ENCODE data around the gene EPHA6.
"Not testable (repeated sequence)": the region's sequence is repeated elsewhere in the genome, so short reads cannot be mapped to it uniquely, and the experiment has no call there.

EPHA6 gene

GRCh38 chr3:97470481-97470880, 656.1 kb downstream of the EPHA6 start:
- DNase-seq (ENCODE audit: low read depth), result no peak
- H3K4me3 ChIP-seq (ENCODE audit: control insufficient read depth, low read depth, low read length), result no peak overlapping the region
- TF ChIP-seq CTCF (conservative IDR thresholded peaks at IDR 0.05; ENCODE audit: control insufficient read depth, insufficient read depth, low read depth, low read length), result no peak

GRCh38 chr3:97479740-97480139, 665.3 kb downstream of the EPHA6 start:
- no peak for DNase-seq (ENCODE audit: low read depth)
- H3K4me3 ChIP-seq (ENCODE audit: control insufficient read depth, low read depth, low read length), result no peak overlapping the region
- TF ChIP-seq CTCF (conservative IDR thresholded peaks at IDR 0.05; ENCODE audit: control insufficient read depth, insufficient read depth, low read depth, low read length), result no peak

GRCh38 chr3:97480696-97481289, 666.4 kb downstream of the EPHA6 start:
- not testable (repeated sequence) for DNase-seq (ENCODE audit: low read depth); H3K4me3 ChIP-seq (ENCODE audit: control insufficient read depth, low read depth, low read length)

- DNase-seq (ENCODE audit: low read depth), result no peak
- no peak for TF ChIP-seq CTCF (conservative IDR thresholded peaks at IDR 0.05; ENCODE audit: control insufficient read depth, insufficient read depth, low read depth, low read length)
- no peak overlapping the region for H3K4me3 ChIP-seq (ENCODE audit: control insufficient read depth, low read depth, low read length)
These were observed 667.0 kb downstream of the EPHA6 start for GRCh38 chr3:97481416-97481815.

DNA sequence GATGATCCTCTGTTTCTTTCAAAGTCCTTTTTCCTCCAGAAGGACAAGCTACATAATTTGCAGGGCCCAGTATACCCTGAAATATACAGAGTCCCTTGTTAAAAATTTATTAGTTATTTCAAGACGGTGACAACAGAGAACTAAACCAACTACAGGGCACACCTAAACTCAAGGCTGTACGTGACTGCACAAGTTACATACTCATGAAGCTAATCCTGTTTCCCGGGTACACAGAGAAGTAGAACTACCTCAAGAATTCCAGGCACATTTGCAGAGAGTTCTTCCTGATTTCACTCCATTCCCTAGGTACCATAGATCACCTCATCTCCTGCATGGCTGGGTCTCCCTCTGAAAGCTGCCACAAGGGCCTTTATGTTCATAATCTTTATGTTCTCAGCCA, 670.8 kb downstream of the EPHA6 start:
- no peak overlapping the region for H3K4me3 ChIP-seq (ENCODE audit: control insufficient read depth, low read depth, low read length)
- no peak for TF ChIP-seq CTCF (conservative IDR thresholded peaks at IDR 0.05; ENCODE audit: control insufficient read depth, insufficient read depth, low read depth, low read length)
- no peak for DNase-seq (ENCODE audit: low read depth)

- no peak for DNase-seq (ENCODE audit: low read depth)
- H3K4me3 ChIP-seq (ENCODE audit: control insufficient read depth, low read depth, low read length), result no peak overlapping the region
- no peak for TF ChIP-seq CTCF (conservative IDR thresholded peaks at IDR 0.05; ENCODE audit: control insufficient read depth, insufficient read depth, low read depth, low read length)
These were observed 673.2 kb downstream of the EPHA6 start for GRCh38 chr3:97487587-97487986.

DNA sequence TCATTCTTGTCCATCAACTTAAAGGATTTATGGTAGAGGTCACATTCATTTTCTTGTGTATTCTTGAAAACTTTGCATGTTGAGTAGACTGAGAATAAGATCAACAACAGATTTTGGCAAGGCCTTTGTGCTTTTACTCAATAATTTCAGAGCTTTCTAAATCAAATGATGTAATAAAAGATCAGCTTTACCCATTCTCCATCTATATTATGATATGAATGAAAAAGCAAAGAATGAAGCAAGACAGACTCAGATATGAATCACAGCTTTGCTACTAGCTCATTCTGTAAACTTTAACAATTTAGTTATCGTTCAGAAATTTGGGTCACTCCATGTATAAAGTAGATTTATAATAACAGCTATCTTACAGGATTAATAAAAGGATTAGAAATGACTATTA, 674.3 kb downstream of the EPHA6 start:
- DNase-seq (ENCODE audit: low read depth), result no peak
- no peak overlapping the region for H3K4me3 ChIP-seq (ENCODE audit: control insufficient read depth, low read depth, low read length)
- TF ChIP-seq CTCF (conservative IDR thresholded peaks at IDR 0.05; ENCODE audit: control insufficient read depth, insufficient read depth, low read depth, low read length), result no peak

Data from fibroblast of mammary gland (primary cell).